Right renal pelvis (tissue), 4 donors: Measurements from ENCODE around the gene ATG14. TPM values are rescaled to one million over a fixed set of nuclear protein-coding genes. Genes with fewer than 3 reads are reported as not detected.
"Not testable (repeated sequence)": the region's sequence is repeated elsewhere in the genome, so short reads cannot be mapped to it uniquely, and the experiment has no call there.

Experiments used
- DNase-seq, 4 donors: peaks; one replicate each; pipeline ENCODE4 v3.0.0-alpha.2; 2013; ENCODE audit warnings: low read depth in 4 of 4, low spot score in 3 of 4, missing footprints in 1 of 4
- polyA plus RNA-seq, 4 donors: library from polyadenylated mRNA; unstranded; fragments of 120-200 nt; gene quantifications; one replicate each; pipeline ENCODE4 v1.2.1, GENCODE V29; 2013; ENCODE audit not compliant: insufficient read length in 4 of 4

Gene ATG14, protein sequence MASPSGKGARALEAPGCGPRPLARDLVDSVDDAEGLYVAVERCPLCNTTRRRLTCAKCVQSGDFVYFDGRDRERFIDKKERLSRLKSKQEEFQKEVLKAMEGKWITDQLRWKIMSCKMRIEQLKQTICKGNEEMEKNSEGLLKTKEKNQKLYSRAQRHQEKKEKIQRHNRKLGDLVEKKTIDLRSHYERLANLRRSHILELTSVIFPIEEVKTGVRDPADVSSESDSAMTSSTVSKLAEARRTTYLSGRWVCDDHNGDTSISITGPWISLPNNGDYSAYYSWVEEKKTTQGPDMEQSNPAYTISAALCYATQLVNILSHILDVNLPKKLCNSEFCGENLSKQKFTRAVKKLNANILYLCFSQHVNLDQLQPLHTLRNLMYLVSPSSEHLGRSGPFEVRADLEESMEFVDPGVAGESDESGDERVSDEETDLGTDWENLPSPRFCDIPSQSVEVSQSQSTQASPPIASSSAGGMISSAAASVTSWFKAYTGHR
- polyA plus RNA-seq, result 10 to 100 TPM; 16.0 to 22.1 (median 19.9) TPM

DNA sequence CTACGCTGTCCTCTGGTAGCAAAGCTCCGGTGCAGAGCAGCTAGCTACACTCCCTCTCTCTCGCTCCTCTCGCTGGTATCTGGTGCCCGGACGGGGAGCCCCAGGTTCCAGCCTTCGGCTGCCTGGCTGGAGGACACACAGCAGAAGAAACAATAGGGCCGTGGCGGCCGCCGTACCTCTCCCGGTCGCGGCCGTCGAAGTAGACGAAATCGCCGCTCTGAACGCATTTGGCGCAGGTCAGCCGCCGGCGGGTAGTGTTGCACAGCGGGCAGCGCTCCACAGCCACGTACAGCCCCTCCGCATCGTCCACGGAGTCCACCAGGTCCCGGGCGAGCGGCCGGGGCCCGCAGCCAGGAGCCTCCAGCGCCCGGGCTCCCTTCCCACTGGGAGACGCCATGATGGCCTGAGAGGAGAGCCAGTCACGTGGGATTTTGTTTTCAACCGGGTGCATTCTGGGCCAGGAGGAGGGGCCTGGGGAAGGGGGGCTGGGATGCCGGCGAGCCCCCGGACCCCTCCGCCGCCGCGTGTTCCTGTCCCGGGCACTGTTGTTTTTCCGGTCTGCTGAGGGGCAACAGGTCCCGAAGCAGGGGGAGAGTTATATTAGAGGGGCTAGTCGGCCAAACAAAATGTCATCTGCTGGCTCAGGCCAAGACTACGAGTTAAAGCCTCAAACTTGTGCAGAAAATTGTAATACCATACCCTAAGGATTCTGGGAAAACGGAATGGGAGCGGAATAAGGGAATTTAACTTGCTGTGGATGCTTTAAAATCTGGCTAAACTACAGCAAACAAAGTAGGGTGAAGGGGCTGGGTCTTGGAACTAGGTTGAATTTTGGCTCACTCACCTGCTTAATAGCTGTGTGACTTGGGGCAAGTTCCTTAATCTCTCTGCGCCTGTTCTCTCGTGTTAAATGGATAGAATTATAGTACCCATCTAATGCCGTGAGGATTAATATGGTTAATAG lies at the start of gene ATG14:
Gene ATG14, minus strand, starts transcription at position 405 of the 964 bp plus-strand sequence. Its CDS starts 8 bp downstream, at position 397.
- peak; percentile 73 to 82 (median 79) for DNase-seq

GRCh38 chr14:55458800-55459515 lies 47.3 kb upstream of the ATG14 start:
- no peak for DNase-seq

- DNase-seq, result no peak
These were observed 45.9 kb upstream of the ATG14 start for GRCh38 chr14:55457496-55457895.

DNA sequence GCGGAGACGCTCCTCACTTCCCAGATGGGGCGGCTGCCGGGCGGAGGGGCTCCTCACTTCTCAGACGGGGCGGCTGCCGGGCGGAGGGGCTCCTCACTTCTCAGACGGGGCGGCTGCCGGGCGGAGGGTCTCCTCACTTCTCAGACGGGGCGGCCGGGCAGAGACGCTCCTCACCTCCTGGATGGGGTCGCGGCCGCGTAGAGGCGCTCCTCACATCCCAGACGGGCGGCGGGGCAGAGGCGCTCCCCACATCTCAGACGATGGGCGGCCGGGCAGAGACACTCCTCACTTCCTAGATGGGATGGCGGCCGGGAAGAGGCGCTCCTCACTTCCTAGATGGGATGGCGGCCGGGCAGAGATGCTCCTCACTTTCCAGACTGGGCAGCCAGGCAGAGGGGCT lies 44.8 kb upstream of the ATG14 start:
- DNase-seq, result not testable (repeated sequence)

DNA sequence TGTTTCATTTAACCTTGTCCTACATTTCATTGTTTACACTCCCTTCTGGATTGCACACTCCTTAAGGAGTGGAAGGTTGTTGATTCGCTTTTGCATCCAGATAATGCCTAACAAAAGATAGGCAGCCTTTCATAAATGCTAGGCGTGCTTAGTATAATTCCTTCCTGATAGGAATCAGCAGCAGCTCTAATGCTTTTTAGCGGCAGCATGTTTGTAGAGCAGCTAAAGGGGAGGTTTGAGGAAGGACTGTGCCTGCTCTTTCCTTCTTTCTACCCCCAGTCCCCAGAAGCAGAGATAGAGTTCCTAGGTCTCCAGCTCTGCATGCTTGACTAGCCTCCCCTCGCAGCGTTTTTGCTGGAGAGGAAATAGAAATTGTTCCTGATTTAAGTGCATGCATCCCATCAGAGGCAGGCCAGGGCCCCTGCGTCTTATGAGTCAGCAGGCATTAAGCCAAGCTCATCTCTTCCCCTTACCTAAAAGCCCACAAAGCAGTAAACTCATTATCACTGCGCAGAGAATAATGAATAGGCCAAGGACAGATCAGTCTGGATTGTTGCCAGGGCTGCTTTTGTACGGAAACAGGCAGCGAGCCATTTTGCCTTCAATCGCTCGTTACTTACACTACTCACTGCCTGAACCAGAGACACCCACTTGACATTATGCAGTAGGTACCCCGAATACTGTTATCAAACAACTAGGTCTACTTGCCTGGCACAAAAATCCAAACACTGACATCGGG lies 42.8 kb upstream of the ATG14 start:
- no peak for DNase-seq

- DNase-seq, result no peak
These were observed 40.3 kb upstream of the ATG14 start for GRCh38 chr14:55451950-55452349.

DNA sequence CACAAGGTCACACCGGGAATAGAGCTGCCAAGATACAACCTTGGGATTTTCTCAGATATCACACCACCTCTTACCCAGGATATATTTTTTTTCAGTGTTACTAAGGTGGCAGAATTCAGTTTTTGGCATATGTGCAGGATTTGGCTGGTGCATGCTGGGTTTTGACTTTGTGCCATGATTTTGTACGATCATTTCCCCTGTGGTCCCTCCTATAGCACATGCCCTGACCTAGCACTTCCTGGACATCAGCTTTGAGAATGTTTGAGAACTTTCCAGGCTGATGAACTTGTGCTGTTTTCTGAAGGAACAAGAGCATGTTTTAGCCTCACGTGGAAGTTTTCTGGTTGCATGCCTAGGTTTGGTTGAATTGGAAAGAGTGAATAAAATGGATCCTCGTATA lies 39.8 kb upstream of the ATG14 start:
- DNase-seq, result no peak

DNA sequence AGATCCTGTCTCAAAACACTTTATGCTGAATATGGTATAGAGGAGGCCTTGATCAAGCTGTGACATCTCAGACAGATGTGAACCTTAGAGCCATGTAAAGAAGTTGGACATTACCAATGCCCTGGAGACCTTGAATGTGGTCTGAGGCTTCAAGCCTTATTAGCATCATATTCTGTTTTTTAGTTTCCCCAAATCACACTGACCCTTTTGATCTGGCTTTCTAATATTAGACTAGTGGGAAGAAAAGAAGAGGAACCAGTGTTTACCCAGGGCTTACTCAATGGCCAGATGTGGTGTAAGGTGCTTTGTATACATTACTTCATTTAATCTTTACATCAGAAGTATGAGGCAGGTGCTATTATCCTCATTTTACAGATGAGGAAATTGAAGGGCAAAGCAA lies 39.4 kb upstream of the ATG14 start:
- no peak for DNase-seq

DNA sequence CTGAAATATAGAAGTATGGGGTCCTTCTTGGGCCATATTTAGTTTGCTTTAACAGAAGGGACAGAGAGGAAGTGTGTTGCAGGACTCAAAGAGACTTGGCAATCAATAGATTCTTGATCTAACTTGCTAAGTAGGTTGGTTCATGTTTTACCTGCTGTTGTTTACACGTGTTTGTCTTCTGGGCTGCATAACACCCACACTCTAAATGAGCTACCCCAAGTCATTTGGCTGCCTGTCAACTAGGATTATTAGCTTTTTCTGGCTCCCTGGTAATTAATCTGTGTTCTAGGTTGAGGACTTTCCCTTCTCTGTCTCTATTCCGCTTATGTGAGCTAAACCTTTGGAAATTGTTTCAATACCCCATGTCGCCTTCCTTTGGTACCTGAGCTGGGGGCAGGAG lies 38.9 kb upstream of the ATG14 start:
- DNase-seq, result no peak

DNA sequence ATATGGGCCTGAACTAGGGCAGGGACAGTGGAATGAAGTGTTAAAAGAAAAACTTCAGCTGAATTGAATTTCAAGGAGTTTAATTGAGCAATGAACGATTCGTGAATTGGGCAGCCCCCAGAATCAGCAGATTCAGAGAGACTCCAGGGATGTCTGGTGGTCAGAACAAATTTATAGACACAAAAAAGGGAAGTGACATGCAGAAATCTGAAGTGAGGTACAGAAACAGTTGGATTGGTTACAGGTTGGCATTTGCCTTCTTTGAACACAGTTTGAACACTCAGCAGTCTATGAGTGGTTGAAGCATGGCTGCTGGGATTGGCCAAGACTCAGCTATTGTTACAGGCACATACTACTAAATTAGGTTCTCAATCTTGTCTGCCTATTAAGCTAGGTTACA lies 38.5 kb upstream of the ATG14 start:
- no peak for DNase-seq

GRCh38 chr14:55449116-55449515 lies 37.5 kb upstream of the ATG14 start:
- no peak for DNase-seq

DNA sequence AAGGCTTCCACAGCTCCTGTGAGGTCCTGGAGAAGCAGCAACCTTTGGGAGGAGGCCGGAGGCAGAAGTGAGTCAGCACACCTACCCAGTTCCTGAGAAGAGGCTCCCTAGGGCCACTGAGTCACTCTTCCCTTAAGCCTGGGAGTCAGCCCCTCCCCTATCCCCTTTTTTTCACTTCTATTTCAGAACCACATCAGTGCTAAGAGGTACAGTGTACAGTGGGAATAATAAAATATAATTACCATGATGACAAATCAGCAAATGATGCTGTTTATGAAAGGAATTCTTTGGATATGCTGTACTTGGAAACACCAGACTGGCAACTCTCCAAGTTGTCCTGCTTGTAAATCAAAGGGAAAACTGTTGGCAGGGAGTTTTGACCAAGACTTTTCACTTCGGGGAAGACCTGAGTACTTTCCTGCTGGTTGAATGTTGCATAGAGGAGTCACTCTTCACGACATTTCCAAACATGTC lies 36.5 kb upstream of the ATG14 start:
- DNase-seq, result no peak

DNA sequence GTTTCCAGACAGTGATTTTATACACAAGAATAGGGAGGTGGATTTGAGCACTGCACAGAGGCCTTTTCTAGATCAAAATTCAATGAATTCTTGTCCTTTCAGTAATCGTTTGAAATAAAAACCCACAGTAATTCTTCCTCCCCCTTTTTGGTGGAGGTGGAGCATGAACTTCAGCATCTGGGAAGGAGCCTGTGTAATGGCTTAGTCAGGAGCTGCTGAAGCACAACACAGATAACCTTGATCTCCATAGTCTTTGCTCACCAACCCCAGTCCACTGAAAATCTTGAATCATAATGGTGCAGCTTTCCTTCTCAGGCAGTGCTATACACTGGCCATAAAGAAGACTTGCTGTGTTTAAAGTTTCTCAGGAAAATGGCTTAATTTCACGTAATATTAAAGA lies 35.2 kb upstream of the ATG14 start:
- DNase-seq, result no peak

GRCh38 chr14:55446127-55446736 lies 34.6 kb upstream of the ATG14 start:
- DNase-seq, result peak; percentile 58 to 65 (median 62)

- no peak for DNase-seq
These were observed 29.7 kb upstream of the ATG14 start for GRCh38 chr14:55441286-55441685.

GRCh38 chr14:55440385-55440784 lies 28.8 kb upstream of the ATG14 start, which contains the start of gene TBPL2:
Gene TBPL2, minus strand, starts transcription at chr14:55440616. Its CDS starts 167 bp downstream, at chr14:55440449.
- DNase-seq, result no peak

DNA sequence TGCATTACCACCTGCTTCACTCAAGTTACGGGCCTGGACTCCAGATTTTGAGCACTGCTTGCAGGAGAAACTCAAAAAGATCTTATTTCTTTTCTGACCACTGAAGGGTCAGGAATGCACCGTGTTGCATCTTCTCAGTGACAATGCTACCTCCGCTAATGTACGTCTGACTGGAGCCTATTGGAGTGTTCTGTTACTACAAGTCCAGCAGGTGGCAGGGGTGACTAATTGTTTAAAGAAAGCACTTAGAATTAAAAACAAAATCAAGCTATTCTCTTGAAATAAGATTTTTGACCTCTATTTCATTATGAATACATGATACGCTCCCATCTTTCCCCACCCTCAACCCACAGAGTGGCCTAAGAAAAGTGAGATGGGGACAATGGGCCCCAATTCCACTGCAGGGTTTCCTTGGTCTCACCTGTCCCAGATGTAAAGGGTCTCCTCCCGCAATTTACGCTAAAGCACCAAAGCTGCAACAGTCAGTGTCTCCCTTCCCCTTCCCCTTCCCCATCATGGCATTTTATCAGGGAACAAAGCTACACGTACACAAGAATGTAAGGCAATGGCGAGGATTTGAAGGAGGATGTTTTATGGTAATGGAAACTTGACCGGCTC lies 26.5 kb upstream of the ATG14 start:
- DNase-seq, result peak in 1 of 4 donors; percentile 24

GRCh38 chr14:55436931-55437330 lies 25.3 kb upstream of the ATG14 start:
- no peak for DNase-seq

DNA sequence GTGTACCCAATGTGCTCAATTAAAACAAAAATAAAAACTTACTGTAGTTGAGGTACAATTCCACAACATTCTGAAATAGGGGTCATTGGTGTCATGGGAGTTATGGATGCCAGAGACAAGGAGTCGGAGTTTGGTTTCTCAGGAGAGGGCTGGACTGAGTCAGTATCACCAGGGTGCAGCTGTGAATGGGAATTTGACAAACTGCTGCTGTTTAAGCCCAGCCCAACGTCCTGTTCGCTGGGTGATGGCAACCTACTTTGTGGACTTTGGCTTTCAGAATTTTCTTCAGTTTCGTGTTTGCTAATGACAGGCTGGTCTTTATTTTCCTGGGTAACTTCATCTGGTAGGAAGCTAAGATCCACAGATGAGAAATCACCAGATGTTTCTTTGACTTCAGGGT lies 24.9 kb upstream of the ATG14 start:
- no peak for DNase-seq
